MCF 10A (cell line): ENCODE measurements around the gene RALGDS. TPM values are rescaled to one million over a fixed set of nuclear protein-coding genes. Genes with fewer than 3 reads are reported as not detected.

Experiments used
- BruUV-seq: library from RNA; stranded (reverse); fragments of 400-500 nt; replicated peaks from 2 replicates; lab custom pipeline; 2021; lab: Mats Ljungman, UMichigan
- CTCF ChIA-PET: fragments of 300-600 bp; sonication (Branson Sonifier 250); formaldehyde crosslinking; extraction: SDS; loops from one replicate; lab custom pipeline; 2021; ENCODE audit warnings: antibody characterized with exemption, inconsistent platforms; lab: Yijun Ruan, JAX
- POLR2A ChIA-PET: fragments of 300-600, 350-650 bp; sonication (Branson Sonifier 250); formaldehyde crosslinking; extraction: SDS; loops from one replicate; lab custom pipeline; 2020; ENCODE audit warnings: antibody characterized with exemption, inconsistent platforms; lab: Yijun Ruan, JAX
- DNase-seq: peaks from one replicate; pipeline ENCODE4 v3.0.0-alpha.2; 2018; ENCODE audit not compliant: unreplicated experiment
- H3K27ac Mint-ChIP-seq: one replicate; pipeline ENCODE4 v1.8.0; 2022; ENCODE audit warnings: mild to moderate bottlenecking, low read depth, mixed read lengths; ENCODE audit not compliant: unreplicated experiment
- H3K27me3 Mint-ChIP-seq: one replicate; pipeline ENCODE4 v1.8.0; 2022; ENCODE audit warnings: mixed read lengths; ENCODE audit not compliant: insufficient read depth, unreplicated experiment
- H3K36me3 Mint-ChIP-seq: one replicate; pipeline ENCODE4 v1.8.0; 2022; ENCODE audit warnings: mild to moderate bottlenecking, moderate library complexity, mixed read lengths; ENCODE audit not compliant: insufficient read depth, unreplicated experiment
- H3K4me1 Mint-ChIP-seq: one replicate; pipeline ENCODE4 v1.8.0; 2022; ENCODE audit warnings: mixed read lengths; ENCODE audit not compliant: insufficient read depth, unreplicated experiment
- H3K4me3 Mint-ChIP-seq: one replicate; pipeline ENCODE4 v1.8.0; 2022; ENCODE audit warnings: mild to moderate bottlenecking, moderate library complexity, mixed read lengths; ENCODE audit not compliant: unreplicated experiment
- H3K9me3 Mint-ChIP-seq: one replicate; pipeline ENCODE4 v1.8.0; 2022; ENCODE audit warnings: mixed read lengths; ENCODE audit not compliant: unreplicated experiment
- intact Hi-C: fragments of 100-400 bp; cut with micrococcal nuclease; formaldehyde crosslinking; loops from 2 replicates; pipeline ENCODE4 v1.14.1; 2022
- total RNA-seq: library from RNA; stranded (reverse); gene quantifications from 2 replicates; pipeline ENCODE4 v1.2.3, GENCODE V29; 2022
- TF ChIP-seq, protein P1 (sequence below): fragments of 200-600 bp; IDR thresholded peaks from one replicate; pipeline ENCODE4 v1.8.0; 2022; ENCODE audit warnings: antibody characterized with exemption, mild to moderate bottlenecking; ENCODE audit not compliant: unreplicated experiment

Gene RALGDS
- total RNA-seq, 1 experiment from 2014 or later, result 14.2 TPM

- intact Hi-C loops, result no loop called here
- no TSS peak for BruUV-seq
- Mint-ChIP-seq H3K4me1 (no peaks in the 10 kb centered on the region), H3K4me3 (no peak overlapping the region), H3K27me3 (no peaks in the 10 kb centered on the region), H3K27ac (no peak overlapping the region), H3K36me3 (no peaks in the 10 kb centered on the region), H3K9me3 (no peaks in the 10 kb centered on the region)
- TF ChIP-seq, protein P1, sequence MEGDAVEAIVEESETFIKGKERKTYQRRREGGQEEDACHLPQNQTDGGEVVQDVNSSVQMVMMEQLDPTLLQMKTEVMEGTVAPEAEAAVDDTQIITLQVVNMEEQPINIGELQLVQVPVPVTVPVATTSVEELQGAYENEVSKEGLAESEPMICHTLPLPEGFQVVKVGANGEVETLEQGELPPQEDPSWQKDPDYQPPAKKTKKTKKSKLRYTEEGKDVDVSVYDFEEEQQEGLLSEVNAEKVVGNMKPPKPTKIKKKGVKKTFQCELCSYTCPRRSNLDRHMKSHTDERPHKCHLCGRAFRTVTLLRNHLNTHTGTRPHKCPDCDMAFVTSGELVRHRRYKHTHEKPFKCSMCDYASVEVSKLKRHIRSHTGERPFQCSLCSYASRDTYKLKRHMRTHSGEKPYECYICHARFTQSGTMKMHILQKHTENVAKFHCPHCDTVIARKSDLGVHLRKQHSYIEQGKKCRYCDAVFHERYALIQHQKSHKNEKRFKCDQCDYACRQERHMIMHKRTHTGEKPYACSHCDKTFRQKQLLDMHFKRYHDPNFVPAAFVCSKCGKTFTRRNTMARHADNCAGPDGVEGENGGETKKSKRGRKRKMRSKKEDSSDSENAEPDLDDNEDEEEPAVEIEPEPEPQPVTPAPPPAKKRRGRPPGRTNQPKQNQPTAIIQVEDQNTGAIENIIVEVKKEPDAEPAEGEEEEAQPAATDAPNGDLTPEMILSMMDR, result no peak
- POLR2A ChIA-PET, result interaction anchor here (1.2 kb wide), 1 partner anchor 21 kb away, joined by 3 read pairs; no protein-coding TSS in a partner anchor
- no peak for DNase-seq
- CTCF ChIA-PET, result interaction anchor here (0.7 kb wide), 1 partner anchor 31 kb away, joined by 3 read pairs; no protein-coding TSS in a partner anchor
These were observed 33.3 kb upstream of the RALGDS start for GRCh38 chr9:133154097-133154989.

DNA sequence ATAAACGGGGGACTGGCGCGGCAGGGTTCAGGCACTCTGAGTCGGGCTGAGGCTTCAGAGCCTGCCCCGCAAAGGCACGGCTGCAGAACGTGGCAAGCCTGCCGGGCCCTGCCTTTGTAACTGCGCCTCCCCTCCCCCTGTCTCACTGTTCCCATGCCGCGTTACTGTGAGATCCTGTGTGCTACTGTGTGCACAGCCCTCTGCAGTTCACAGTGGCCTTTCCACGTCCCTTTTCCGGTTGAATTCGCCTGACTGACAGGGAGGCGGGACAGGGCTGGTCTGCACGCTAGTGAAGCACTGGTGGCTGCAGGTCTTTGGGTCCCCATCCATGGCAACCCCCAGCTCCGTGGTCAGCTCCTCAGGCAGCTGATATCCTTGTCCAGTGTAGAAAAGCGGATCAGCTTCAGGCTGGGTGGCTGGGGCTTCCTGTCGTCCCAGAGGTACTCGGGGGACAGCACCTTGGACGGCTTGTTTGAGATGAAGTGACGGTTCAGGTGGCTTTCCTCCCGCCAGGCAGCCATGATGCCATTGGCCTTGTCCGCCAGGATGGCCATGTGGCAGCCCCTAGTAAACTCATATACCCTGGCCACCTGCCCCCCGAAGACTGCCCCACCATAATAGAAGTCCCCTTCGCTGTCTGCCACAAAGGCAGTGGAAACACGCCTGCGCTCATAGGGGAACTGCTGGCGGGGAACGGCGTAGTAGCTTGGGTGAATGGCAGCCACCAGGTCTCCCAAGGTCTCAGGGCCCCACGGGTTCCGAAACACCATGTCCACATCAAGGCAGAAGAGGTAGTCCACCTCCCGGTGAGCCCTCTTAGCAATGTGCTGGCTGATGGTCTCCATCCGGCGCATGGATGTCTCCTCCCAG, 32.4 kb upstream of the RALGDS start:
- no peak for DNase-seq
- Mint-ChIP-seq H3K36me3 (no peaks in the 10 kb centered on the region), H3K27ac (no peak overlapping the region), H3K4me1 (peaks cover 1% of the 10 kb centered on the region), H3K9me3 (no peaks in the 10 kb centered on the region), H3K27me3 (no peaks in the 10 kb centered on the region), H3K4me3 (no peak overlapping the region)
- TF ChIP-seq, protein P1, result no peak
- BruUV-seq, result no TSS peak
- intact Hi-C loops, result no loop called here
- CTCF ChIA-PET, result interaction anchor here (0.7 kb wide), 1 partner anchor 32 kb away, joined by 3 read pairs; no protein-coding TSS in a partner anchor
- POLR2A ChIA-PET, result no interaction called here

- Mint-ChIP-seq H3K4me1 (peaks cover 16% of the 10 kb centered on the region), H3K9me3 (no peaks in the 10 kb centered on the region), H3K4me3 (no peak overlapping the region), H3K36me3 (no peaks in the 10 kb centered on the region), H3K27me3 (no peaks in the 10 kb centered on the region), H3K27ac (no peak overlapping the region)
- no TSS peak for BruUV-seq
- POLR2A ChIA-PET, result interaction anchor here (0.6 to 0.8 kb wide), 3 partner anchors 196 to 450 kb away, joined by 3 to 5 read pairs (median 4); partner anchors contain the start of genes MED22, RPL7A and TSC1
- DNase-seq, result no peak
- intact Hi-C loops, result no loop called here
- CTCF ChIA-PET, result interaction anchor here (1.3 to 8.8 kb wide), 2 partner anchors 34 to 46 kb away, joined by 3 to 183 read pairs; no protein-coding TSS in a partner anchor
- TF ChIP-seq, protein P1, result no peak
These were observed 30.8 kb upstream of the RALGDS start for GRCh38 chr9:133151601-133152525.
